K562 (cell line): ENCODE results near the gene WWOX. TPM values are rescaled to one million over a fixed set of nuclear protein-coding genes. Genes with fewer than 3 reads are reported as not detected.

Experiments used
- ATAC-seq: fragments of 200-7000 bp; cut with Tn5 transposase; 3 replicates; pipeline ENCODE4 v1.9.1; 2020; ENCODE audit warnings: moderate library complexity
- BruUV-seq: library from RNA; stranded (reverse); fragments of 400-500 nt; replicated peaks from 2 replicates; lab custom pipeline; 2021; lab: Mats Ljungman, UMichigan
- CTCF ChIA-PET: fragments of 300-600 bp; formaldehyde crosslinking; extraction: SDS; loops from one replicate; lab custom pipeline; 2021; ENCODE audit warnings: low intra/inter-chr PET ratio; lab: Yijun Ruan, JAX
- POLR2A ChIA-PET: fragments of 300-600, 350-650 bp; sonication (Branson Sonifier 250); formaldehyde crosslinking; extraction: SDS; loops from one replicate; lab custom pipeline; 2021; ENCODE audit warnings: antibody characterized with exemption, inconsistent platforms; lab: Yijun Ruan, JAX
- DNase-seq, 4 experiments: peaks; one replicate each; pipeline versions ENCODE4 v3.0.0 to v3.0.0-alpha.2; 2011 to 2018; ENCODE audit warnings: low spot score in 3 of 4, mixed read lengths in 3 of 4; ENCODE audit errors: extremely low read depth in 1 of 4
- FAIRE-seq: peaks from 2 replicates; lab custom pipeline; 2011; peaks lifted over from hg19 to GRCh38; lab: Jason Lieb, UNC
- H2AFZ ChIP-seq: 2 replicates; pipeline ENCODE4 v1.6.0; 2011; ENCODE audit warnings: low read depth, low read length, control low read depth, inconsistent platforms
- H3K27ac ChIP-seq: fragments of 200-600 bp; 3 replicates; pipeline ENCODE4 v1.8.0; 2011; ENCODE audit warnings: low read depth, mild to moderate bottlenecking, control low read depth, inconsistent platforms, low read length, moderate library complexity, mixed read lengths; ENCODE audit errors: extremely low read depth
- H3K27me3 ChIP-seq, 2 experiments: fragments of 300-600 bp in 1 of 2; 2 replicates in 1 of 2; 3 replicates in 1 of 2; pipeline versions ENCODE4 v1.6.0 to v1.8.0; 2011; ENCODE audit warnings: inconsistent platforms in 2 of 2, low read length in 2 of 2, mild to moderate bottlenecking in 1 of 2, mixed read lengths in 1 of 2, moderate library complexity in 1 of 2; ENCODE audit not compliant: control insufficient read depth in 2 of 2, insufficient read depth in 2 of 2
- H3K36me3 ChIP-seq: fragments of 300-600 bp; 3 replicates; pipeline ENCODE4 v1.8.0; 2011; ENCODE audit warnings: mild to moderate bottlenecking, low read length, inconsistent platforms; ENCODE audit not compliant: control insufficient read depth, insufficient read depth
- H3K4me1 ChIP-seq, 2 experiments: fragments of 200-600 bp in 1 of 2; replicated peaks in 1 of 2; 2 replicates in 1 of 2; 3 replicates in 1 of 2; pipeline versions ENCODE4 v1.5.1 to v1.8.0; 2011; ENCODE audit warnings: inconsistent platforms in 2 of 2, low read length in 2 of 2, mild to moderate bottlenecking in 1 of 2, mixed read lengths in 1 of 2, moderate library complexity in 1 of 2; ENCODE audit not compliant: control insufficient read depth in 2 of 2, insufficient read depth in 2 of 2
- H3K4me2 ChIP-seq: 2 replicates; pipeline ENCODE4 v1.6.1; 2011; ENCODE audit warnings: low read length, control low read depth, inconsistent platforms, mixed read lengths; ENCODE audit not compliant: insufficient read depth
- H3K4me3 ChIP-seq: fragments of 200-600 bp; sonication (generic), shearing (Covaris generic); 2 replicates; pipeline ENCODE4 v1.5.1; 2016; ENCODE audit warnings: control low read depth, inconsistent platforms
- H3K79me2 ChIP-seq: fragments of 200-600 bp; 3 replicates; pipeline ENCODE4 v1.8.0; 2011; ENCODE audit warnings: low read length, inconsistent platforms; ENCODE audit not compliant: control insufficient read depth, insufficient read depth
- H3K9ac ChIP-seq, 2 experiments: 2 replicates each; pipeline versions ENCODE4 v1.6.0 to v1.6.1; 2011; ENCODE audit warnings: low read depth in 2 of 2, low read length in 2 of 2, control low read depth in 1 of 2, inconsistent platforms in 1 of 2, mild to moderate bottlenecking in 1 of 2, mixed read lengths in 1 of 2; ENCODE audit not compliant: insufficient read depth in 1 of 2
- H3K9me1 ChIP-seq: one replicate; pipeline ENCODE4 v1.6.0; 2011; ENCODE audit warnings: inconsistent platforms, mild to moderate bottlenecking, low read length, moderate library complexity; ENCODE audit not compliant: control insufficient read depth, insufficient read depth
- H3K9me3 ChIP-seq: replicated peaks from 2 replicates; pipeline ENCODE4 v1.5.1; 2011; ENCODE audit warnings: low read depth, low read length, inconsistent platforms; ENCODE audit not compliant: control insufficient read depth, insufficient read depth
- H4K20me1 ChIP-seq: replicated peaks from 2 replicates; pipeline ENCODE4 v1.6.1; 2011; ENCODE audit warnings: low read length, inconsistent platforms, mixed read lengths; ENCODE audit not compliant: control insufficient read depth, insufficient read depth
- CC2D1A ChIP-seq: fragments of 450-650 bp; IDR thresholded peaks from 2 replicates; pipeline ENCODE4 v1.6.1; 2017; ENCODE audit warnings: mild to moderate bottlenecking
- JUN ChIP-seq, 2 experiments: sonication (generic) in 1 of 2; formaldehyde crosslinking in 1 of 2; IDR thresholded peaks; 2 replicates each; pipeline versions ENCODE4 v1.6.1 to v1.8.0; 2012 to 2022; ENCODE audit warnings: borderline replicate concordance in 2 of 2, mild to moderate bottlenecking in 2 of 2, improper control_type of control experiment in 1 of 2, low read depth in 1 of 2, low read length in 1 of 2, missing genetic modification reagents in 1 of 2
- PPARD ChIP-seq: fragments of 250-450 bp; sonication (Bioruptor Pico); IDR thresholded peaks from 2 replicates; pipeline ENCODE4 v1.8.0; 2022; ENCODE audit warnings: inconsistent platforms, mild to moderate bottlenecking, moderate library complexity
- RAD21 ChIP-seq, 2 experiments: fragments of 250-450 bp in 1 of 2; fragments of 450-650 bp in 1 of 2; sonication (Bioruptor Pico) in 1 of 2; formaldehyde crosslinking in 1 of 2; IDR thresholded peaks in 1 of 2; conservative IDR thresholded peaks in 1 of 2; 2 replicates each; pipeline versions ENCODE4 v1.4.0 to v1.8.0; 2020 to 2022; ENCODE audit warnings: mild to moderate bottlenecking in 2 of 2, moderate library complexity in 1 of 2
- XRCC5 ChIP-seq: fragments of 200-400 bp; formaldehyde crosslinking; IDR thresholded peaks from 2 replicates; pipeline ENCODE4 v1.6.1; 2017; ENCODE audit warnings: low read depth, mild to moderate bottlenecking, low read length
- WGBS: fragments of 100-300 bp; shearing (Covaris generic); methylation state at CpG from one replicate; pipeline ENCODE4 v1.1.6; 2016; ENCODE audit warnings: low coverage, mixed read lengths; ENCODE audit not compliant: insufficient coverage; ENCODE audit errors: missing lambda C conversion rate; 5-methylcytosine and 5-hydroxymethylcytosine counted together
- in situ Hi-C: fragments of 300-500 bp; cut with MboI; formaldehyde crosslinking; loops from 4 replicates; pipeline ENCODE4 v1.15.0; 2018; ENCODE audit warnings: inconsistent platforms, mixed read lengths
- intact Hi-C: fragments of 100-400 bp; cut with micrococcal nuclease; formaldehyde crosslinking; loops from 2 replicates; pipeline ENCODE4 v1.14.2; 2022
- polyA plus RNA-seq, 8 experiments: library from polyadenylated mRNA; depleted of rRNA in 4 of 8; stranded (reverse) in 5 of 8; unstranded in 3 of 8; fragments of >200 nt; fragmentation: Nextera tagmentation in 2 of 8; fragmentation: Illumina TruSeq in 1 of 8; extraction: Ambion mirVana in 2 of 8; extraction: Trizol in 1 of 8; gene quantifications; 2 replicates each; pipeline versions ENCODE4 v1.2.1 to v1.2.3, GENCODE V29; 2011 to 2014; ENCODE audit warnings: inconsistent platforms in 1 of 8, missing spikeins in 1 of 8
- total RNA-seq, 7 experiments: library from RNA; depleted of rRNA in 6 of 7; stranded (reverse); fragments of >200 nt in 6 of 7; fragmentation: Illumina TruSeq in 2 of 7; extraction: Trizol in 2 of 7; gene quantifications; 2 replicates each; pipeline versions ENCODE4 v1.2.1 to v1.2.3, GENCODE V29; 2011 to 2021; ENCODE audit warnings: low replicate concordance in 1 of 7
- TF ChIP-seq, protein P1 (sequence below): fragments of 250-450 bp; sonication (Bioruptor Pico); IDR thresholded peaks from 2 replicates; pipeline ENCODE4 v1.4.0; 2020; ENCODE audit warnings: mild to moderate bottlenecking, moderate library complexity
- TF ChIP-seq, protein P2 (sequence below): fragments of 450-650 bp; IDR thresholded peaks from 2 replicates; pipeline ENCODE4 v1.6.1; 2018; ENCODE audit not compliant: partially characterized antibody
- TF ChIP-seq, protein P3 (sequence below): sonication (generic); formaldehyde crosslinking; IDR thresholded peaks from 2 replicates; pipeline ENCODE4 v1.5.0; 2020; ENCODE audit warnings: missing genetic modification reagents

Gene WWOX
- total and polyA plus RNA-seq, 9 of the 15 experiments (the other 6 are each of a cell fraction or from before 2014, with no cell fraction given): 1.6 to 22.7 (median 8.1) TPM

DNA sequence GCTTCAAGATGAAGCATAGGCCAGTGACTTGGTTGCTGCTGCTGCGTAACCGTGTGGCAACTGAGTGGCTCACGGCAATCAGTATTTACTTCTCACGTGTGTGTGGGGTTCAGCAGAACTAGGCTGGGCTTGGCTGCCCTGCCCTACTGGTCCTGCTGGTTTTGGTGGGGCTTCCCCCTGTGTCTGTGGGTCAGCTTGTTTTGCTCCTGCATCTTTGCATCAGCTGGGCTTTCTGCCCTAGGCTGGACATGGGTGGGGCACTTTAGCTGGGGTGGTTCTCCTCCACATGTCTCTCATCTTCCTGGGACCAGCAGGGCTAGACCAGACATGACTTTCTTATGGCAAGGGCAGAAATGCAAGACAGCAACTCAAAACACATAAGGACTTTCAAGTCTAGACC, 950.6 kb downstream of the WWOX start:
- in situ Hi-C loops: no loop called here

DNA sequence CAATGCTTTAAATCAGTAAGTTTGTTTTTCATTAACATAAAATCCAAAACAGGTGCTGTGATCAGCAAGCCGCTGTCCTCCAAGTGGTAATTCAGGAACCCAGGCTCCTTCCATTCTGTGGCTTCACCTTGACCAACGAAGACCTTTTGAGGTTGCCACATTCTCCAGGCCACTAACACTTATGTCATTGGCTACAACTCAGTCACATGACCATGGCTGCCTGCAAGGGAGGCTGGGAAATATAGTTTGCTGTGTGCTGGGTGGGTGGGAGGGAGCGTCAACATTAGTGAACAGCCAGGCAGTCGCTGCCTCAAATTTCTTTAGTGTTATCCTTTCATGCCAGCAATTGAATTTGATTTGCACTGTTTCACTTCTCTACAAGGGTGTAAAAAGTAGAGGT, 951.9 kb downstream of the WWOX start:
- no TSS peak for BruUV-seq
- WGBS: 1% methylated on average over 4 of the region's 4 CpGs
- no peaks in the 10 kb centered on the region for H3K9me3 ChIP-seq

More for the DNA sequence above, 950.6 kb downstream of the WWOX start:
- ATAC-seq: no peak
- CTCF ChIA-PET: interaction anchor here (0.7 kb wide), 1 partner anchor 547 kb away, joined by 5 read pairs; no protein-coding TSS in a partner anchor
- H3K79me2 ChIP-seq: no peaks in the 10 kb centered on the region
- no peak for DNase-seq
- peaks cover 0 to 4% of the 10 kb centered on the region in 2 experiments; a peak in 1 of 5 replicates for H3K27me3 ChIP-seq
- no peak overlapping the region for H3K9ac ChIP-seq
- H3K36me3 ChIP-seq: no peaks in the 10 kb centered on the region
- intact Hi-C loops: no loop called here
- no peaks in the 10 kb centered on the region for H3K4me1 ChIP-seq
- no peaks in the 10 kb centered on the region for H4K20me1 ChIP-seq
- TF ChIP-seq, protein P1, sequence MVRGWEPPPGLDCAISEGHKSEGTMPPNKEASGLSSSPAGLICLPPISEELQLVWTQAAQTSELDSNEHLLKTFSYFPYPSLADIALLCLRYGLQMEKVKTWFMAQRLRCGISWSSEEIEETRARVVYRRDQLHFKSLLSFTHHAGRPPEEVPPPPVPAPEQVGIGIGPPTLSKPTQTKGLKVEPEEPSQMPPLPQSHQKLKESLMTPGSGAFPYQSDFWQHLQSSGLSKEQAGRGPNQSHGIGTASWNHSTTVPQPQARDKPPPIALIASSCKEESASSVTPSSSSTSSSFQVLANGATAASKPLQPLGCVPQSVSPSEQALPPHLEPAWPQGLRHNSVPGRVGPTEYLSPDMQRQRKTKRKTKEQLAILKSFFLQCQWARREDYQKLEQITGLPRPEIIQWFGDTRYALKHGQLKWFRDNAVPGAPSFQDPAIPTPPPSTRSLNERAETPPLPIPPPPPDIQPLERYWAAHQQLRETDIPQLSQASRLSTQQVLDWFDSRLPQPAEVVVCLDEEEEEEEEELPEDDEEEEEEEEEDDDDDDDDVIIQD (CRISPR knock-in tag): no peak
- TF ChIP-seq RAD21 (CRISPR knock-in tag; conservative IDR thresholded peaks at IDR 0.05 in 1 of 2, IDR thresholded peaks at IDR 0.05 in 1 of 2): no peak
- TF ChIP-seq CC2D1A: no peak
- TF ChIP-seq PPARD: no peak
- TF ChIP-seq, all 486 proteins: peak for 0
- Histone ChIP-seq H3K9me1 (no peaks in the 10 kb centered on the region), H3K4me2 (no peak overlapping the region), H3K27ac (no peak overlapping the region), H3K4me3 (no peak overlapping the region), H2AFZ (no peak overlapping the region), H3K9me3 (no peaks in the 10 kb centered on the region)
- POLR2A ChIA-PET: interaction anchor here (1.0 kb wide), 1 partner anchor 1314 kb away, joined by 3 read pairs; no protein-coding TSS in a partner anchor
- FAIRE-seq: no peak
- 0% methylated on average over 4 of the region's 4 CpGs for WGBS
- BruUV-seq: no TSS peak

More for the DNA sequence above, 951.9 kb downstream of the WWOX start:
- FAIRE-seq: no peak
- Histone ChIP-seq H4K20me1 (no peaks in the 10 kb centered on the region), H3K4me2 (no peak overlapping the region), H3K4me3 (no peak overlapping the region), H3K36me3 (no peaks in the 10 kb centered on the region), H3K9me1 (no peaks in the 10 kb centered on the region), H3K79me2 (no peaks in the 10 kb centered on the region), H3K27ac (no peak overlapping the region), H2AFZ (no peak overlapping the region), H3K4me1 (no peaks in the 10 kb centered on the region), H3K9ac (no peak overlapping the region), H3K27me3 (peaks cover 0 to 4% of the 10 kb centered on the region in 2 experiments; a peak in 1 of 5 replicates)
- POLR2A ChIA-PET: no interaction called here
- DNase-seq: peak in 2 of 4 experiments; percentile 21 to 24
- TF ChIP-seq, protein P2, sequence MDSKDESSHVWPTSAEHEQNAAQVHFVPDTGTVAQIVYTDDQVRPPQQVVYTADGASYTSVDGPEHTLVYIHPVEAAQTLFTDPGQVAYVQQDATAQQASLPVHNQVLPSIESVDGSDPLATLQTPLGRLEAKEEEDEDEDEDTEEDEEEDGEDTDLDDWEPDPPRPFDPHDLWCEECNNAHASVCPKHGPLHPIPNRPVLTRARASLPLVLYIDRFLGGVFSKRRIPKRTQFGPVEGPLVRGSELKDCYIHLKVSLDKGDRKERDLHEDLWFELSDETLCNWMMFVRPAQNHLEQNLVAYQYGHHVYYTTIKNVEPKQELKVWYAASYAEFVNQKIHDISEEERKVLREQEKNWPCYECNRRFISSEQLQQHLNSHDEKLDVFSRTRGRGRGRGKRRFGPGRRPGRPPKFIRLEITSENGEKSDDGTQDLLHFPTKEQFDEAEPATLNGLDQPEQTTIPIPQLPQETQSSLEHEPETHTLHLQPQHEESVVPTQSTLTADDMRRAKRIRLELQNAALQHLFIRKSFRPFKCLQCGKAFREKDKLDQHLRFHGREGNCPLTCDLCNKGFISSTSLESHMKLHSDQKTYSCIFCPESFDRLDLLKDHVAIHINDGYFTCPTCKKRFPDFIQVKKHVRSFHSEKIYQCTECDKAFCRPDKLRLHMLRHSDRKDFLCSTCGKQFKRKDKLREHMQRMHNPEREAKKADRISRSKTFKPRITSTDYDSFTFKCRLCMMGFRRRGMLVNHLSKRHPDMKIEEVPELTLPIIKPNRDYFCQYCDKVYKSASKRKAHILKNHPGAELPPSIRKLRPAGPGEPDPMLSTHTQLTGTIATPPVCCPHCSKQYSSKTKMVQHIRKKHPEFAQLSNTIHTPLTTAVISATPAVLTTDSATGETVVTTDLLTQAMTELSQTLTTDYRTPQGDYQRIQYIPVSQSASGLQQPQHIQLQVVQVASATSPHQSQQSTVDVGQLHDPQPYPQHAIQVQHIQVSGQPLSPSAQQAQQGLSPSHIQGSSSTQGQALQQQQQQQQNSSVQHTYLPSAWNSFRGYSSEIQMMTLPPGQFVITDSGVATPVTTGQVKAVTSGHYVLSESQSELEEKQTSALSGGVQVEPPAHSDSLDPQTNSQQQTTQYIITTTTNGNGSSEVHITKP: no peak
- no peak for TF ChIP-seq JUN (IDR thresholded peaks at IDR 0.05; ENCODE audit: borderline replicate concordance, low read depth, low read length)
- no peak for TF ChIP-seq JUN (CRISPR knock-in tag; IDR thresholded peaks at IDR 0.05; ENCODE audit: borderline replicate concordance)
- no peak for TF ChIP-seq XRCC5
- TF ChIP-seq, protein P3, sequence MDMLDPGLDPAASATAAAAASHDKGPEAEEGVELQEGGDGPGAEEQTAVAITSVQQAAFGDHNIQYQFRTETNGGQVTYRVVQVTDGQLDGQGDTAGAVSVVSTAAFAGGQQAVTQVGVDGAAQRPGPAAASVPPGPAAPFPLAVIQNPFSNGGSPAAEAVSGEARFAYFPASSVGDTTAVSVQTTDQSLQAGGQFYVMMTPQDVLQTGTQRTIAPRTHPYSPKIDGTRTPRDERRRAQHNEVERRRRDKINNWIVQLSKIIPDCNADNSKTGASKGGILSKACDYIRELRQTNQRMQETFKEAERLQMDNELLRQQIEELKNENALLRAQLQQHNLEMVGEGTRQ (CRISPR knock-in tag): peak; percentile 64
- ATAC-seq: 0 out of 3 replicates have a peak, but pooled peaks have one; percentile 45
- CTCF ChIA-PET: no interaction called here
- intact Hi-C loops: no loop called here
- in situ Hi-C loops: no loop called here
